ENCODE data around the gene NCEH1. TPM values are rescaled to one million over a fixed set of nuclear protein-coding genes. Genes with fewer than 3 reads are reported as not detected.

NCEH1 gene
- polyA plus RNA-seq, 3 donors, result 8.6 to 23.9 (median 20.7) TPM

DNA sequence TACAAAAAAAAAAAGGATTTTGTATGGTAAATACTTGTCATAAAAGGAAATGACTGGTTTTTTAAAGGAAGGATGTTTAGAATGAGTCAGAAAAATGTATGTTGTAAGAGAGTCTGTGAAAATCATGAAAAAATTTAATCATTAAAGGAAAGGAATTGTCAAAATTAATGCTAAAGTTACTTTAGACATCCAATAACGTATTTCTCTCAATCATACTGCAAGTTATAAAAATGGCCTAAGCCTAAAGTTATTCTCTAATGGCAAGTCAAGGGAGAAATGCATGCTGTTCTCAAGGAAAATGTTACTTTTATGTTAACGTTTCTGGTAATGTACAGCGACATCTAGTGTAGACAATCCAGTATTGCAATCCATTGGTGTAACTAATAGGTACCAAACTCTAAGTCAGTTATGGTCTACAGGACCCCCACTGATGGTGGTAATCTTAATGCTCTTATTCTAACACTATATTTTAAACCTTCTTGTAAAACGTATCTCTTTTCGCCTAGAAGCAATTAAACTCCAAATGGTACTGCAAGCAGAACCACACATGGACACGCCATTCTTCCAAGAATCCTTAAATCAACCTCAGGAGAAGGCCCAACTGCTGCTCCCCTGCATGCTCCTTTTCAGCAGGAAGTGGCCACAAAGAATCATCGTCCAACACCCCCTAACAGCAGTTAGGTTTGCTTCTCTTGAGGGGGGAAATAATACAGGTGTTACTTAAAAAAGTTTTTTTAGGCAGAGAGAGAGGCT is 35.2 kb downstream of the NCEH1 start:
- H3K27ac Mint-ChIP-seq, result peak overlapping the region; percentile 76 to 94 (median 91)
- peaks cover 0 to 5% of the 10 kb centered on the region in 2 donors for H3K36me3 ChIP-seq (replicated peaks in 1 of 2; ENCODE audit: control insufficient read depth in 1 of 2, insufficient read depth in 2 of 2, low read length in 2 of 2)
- TF ChIP-seq, protein P1, sequence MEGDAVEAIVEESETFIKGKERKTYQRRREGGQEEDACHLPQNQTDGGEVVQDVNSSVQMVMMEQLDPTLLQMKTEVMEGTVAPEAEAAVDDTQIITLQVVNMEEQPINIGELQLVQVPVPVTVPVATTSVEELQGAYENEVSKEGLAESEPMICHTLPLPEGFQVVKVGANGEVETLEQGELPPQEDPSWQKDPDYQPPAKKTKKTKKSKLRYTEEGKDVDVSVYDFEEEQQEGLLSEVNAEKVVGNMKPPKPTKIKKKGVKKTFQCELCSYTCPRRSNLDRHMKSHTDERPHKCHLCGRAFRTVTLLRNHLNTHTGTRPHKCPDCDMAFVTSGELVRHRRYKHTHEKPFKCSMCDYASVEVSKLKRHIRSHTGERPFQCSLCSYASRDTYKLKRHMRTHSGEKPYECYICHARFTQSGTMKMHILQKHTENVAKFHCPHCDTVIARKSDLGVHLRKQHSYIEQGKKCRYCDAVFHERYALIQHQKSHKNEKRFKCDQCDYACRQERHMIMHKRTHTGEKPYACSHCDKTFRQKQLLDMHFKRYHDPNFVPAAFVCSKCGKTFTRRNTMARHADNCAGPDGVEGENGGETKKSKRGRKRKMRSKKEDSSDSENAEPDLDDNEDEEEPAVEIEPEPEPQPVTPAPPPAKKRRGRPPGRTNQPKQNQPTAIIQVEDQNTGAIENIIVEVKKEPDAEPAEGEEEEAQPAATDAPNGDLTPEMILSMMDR (IDR thresholded peaks at IDR 0.05), result peak; percentile 100
- peak overlapping the region; percentile 57 for H3K4me2 ChIP-seq (replicated peaks; ENCODE audit: extremely low read depth, low read length, poor library complexity, severe bottlenecking)
- H3K4me1 ChIP-seq (ENCODE audit: control insufficient read depth in 1 of 2, insufficient read depth in 2 of 2, low read length in 2 of 2), result peaks cover 38 to 46% of the 10 kb centered on the region in 2 donors
- peaks cover 0 to 2% (median 0%) of the 10 kb centered on the region in 3 donors for H3K27me3 Mint-ChIP-seq (ENCODE audit: low read depth in 3 of 3)
- H3K27me3 ChIP-seq (ENCODE audit: control insufficient read depth in 2 of 2, insufficient read depth in 2 of 2, low read length in 2 of 2), result no peaks in the 10 kb centered on the region
- no peak overlapping the region for H2AFZ ChIP-seq (ENCODE audit: insufficient read depth, low read depth, low read length, poor library complexity, severe bottlenecking)
- no peak overlapping the region for H3K9ac ChIP-seq (ENCODE audit: insufficient read depth, low read length, poor library complexity, severe bottlenecking)
- H3K9me3 Mint-ChIP-seq, result peaks cover 0 to 2% (median 0%) of the 10 kb centered on the region in 7 donors
- peaks cover 65% of the 10 kb centered on the region for H3K79me2 ChIP-seq (ENCODE audit: insufficient read depth, low read length)
- WGBS (ENCODE audit: insufficient coverage), result 82% methylated on average over 3 of the region's 7 CpGs
- peak; percentile 36 to 71 (median 52) for DNase-seq
- peak overlapping the region in 1 of 3 experiments; percentile 57 for H3K4me3 ChIP-seq (replicated peaks in 1 of 3; ENCODE audit: low read depth in 2 of 3, low read length in 3 of 3)
- H3K36me3 Mint-ChIP-seq, result peaks cover 8 to 10% of the 10 kb centered on the region in 2 donors
- intact Hi-C loops (cut with micrococcal nuclease), result loop anchor here (2.0 to 5.0 kb wide), 3 partner anchors 35 to 77 kb away; partner anchors contain the start of genes NCEH1 (in 2 of the 2) and ECT2 (in 1 of the 2)
- H3K9me3 ChIP-seq (replicated peaks in 1 of 2; ENCODE audit: control insufficient read depth in 1 of 2, insufficient read depth in 1 of 2, low read length in 2 of 2), result no peaks in the 10 kb centered on the region
- peaks cover 21% of the 10 kb centered on the region for H4K20me1 ChIP-seq (ENCODE audit: insufficient read depth, low read length)
- H3K27ac ChIP-seq (ENCODE audit: low read depth in 1 of 2, low read length in 2 of 2), result peak overlapping the region in 1 of 2 donors; percentile 85
- H3K4me3 Mint-ChIP-seq, result no peak overlapping the region
- peaks cover 30% of the 10 kb centered on the region for H3K4me1 Mint-ChIP-seq

DNA sequence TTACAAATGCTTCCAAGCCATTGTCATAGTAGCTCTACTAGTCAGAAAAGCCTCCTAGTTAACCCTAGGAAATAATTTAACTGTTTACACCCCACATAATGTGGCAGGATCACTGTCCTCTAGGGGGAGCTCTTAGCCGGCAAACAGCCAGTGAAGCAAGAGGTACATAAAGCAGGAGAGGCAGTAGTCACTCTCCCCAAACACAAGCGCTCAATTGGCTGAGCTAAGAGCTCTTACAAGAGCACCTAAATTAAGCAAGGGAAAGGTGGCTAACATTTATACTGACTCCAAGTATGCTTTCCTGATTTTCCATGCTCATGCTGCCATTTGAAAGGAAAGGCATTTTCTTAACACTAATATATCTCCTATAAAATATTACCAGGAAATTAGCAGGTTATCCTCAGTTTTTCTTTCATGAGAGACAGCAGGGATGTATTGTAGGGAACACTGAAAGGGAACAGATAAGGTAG is 37.6 kb downstream of the NCEH1 start:
- no peak overlapping the region for H3K9ac ChIP-seq (ENCODE audit: insufficient read depth, low read length, poor library complexity, severe bottlenecking)
- peak overlapping the region in 1 of 2 donors; percentile 57 for H3K27ac ChIP-seq (ENCODE audit: low read depth in 1 of 2, low read length in 2 of 2)
- WGBS (ENCODE audit: insufficient coverage), result no CpG with 5 or more reads among the region's 2 CpGs
- peaks cover 38 to 44% of the 10 kb centered on the region in 2 donors for H3K4me1 ChIP-seq (ENCODE audit: control insufficient read depth in 1 of 2, insufficient read depth in 2 of 2, low read length in 2 of 2)
- H3K79me2 ChIP-seq (ENCODE audit: insufficient read depth, low read length), result peaks cover 47% of the 10 kb centered on the region
- peaks cover 15% of the 10 kb centered on the region for H4K20me1 ChIP-seq (ENCODE audit: insufficient read depth, low read length)
- TF ChIP-seq, protein P1 (IDR thresholded peaks at IDR 0.05), result peak; percentile 88
- H2AFZ ChIP-seq (ENCODE audit: insufficient read depth, low read depth, low read length, poor library complexity, severe bottlenecking), result no peak overlapping the region
- no peaks in the 10 kb centered on the region for H3K27me3 ChIP-seq (ENCODE audit: control insufficient read depth in 2 of 2, insufficient read depth in 2 of 2, low read length in 2 of 2)
- no peaks in the 10 kb centered on the region for H3K9me3 ChIP-seq (replicated peaks in 1 of 2; ENCODE audit: control insufficient read depth in 1 of 2, insufficient read depth in 1 of 2, low read length in 2 of 2)
- peaks cover 0 to 2% (median 0%) of the 10 kb centered on the region in 3 donors for H3K27me3 Mint-ChIP-seq (ENCODE audit: low read depth in 3 of 3)
- no peak overlapping the region for H3K4me3 ChIP-seq (replicated peaks in 1 of 3; ENCODE audit: low read depth in 2 of 3, low read length in 3 of 3)
- peak; percentile 65 to 84 (median 77) for DNase-seq
- H3K27ac Mint-ChIP-seq, result peak overlapping the region in 6 of 7 donors; percentile 46 to 80 (median 69)
- H3K9me3 Mint-ChIP-seq, result no peaks in the 10 kb centered on the region
- H3K36me3 Mint-ChIP-seq, result peaks cover 0 to 2% of the 10 kb centered on the region in 2 donors
- no peaks in the 10 kb centered on the region for H3K36me3 ChIP-seq (replicated peaks in 1 of 2; ENCODE audit: control insufficient read depth in 1 of 2, insufficient read depth in 2 of 2, low read length in 2 of 2)
- H3K4me3 Mint-ChIP-seq, result no peak overlapping the region
- H3K4me2 ChIP-seq (replicated peaks; ENCODE audit: extremely low read depth, low read length, poor library complexity, severe bottlenecking), result no peak overlapping the region
- intact Hi-C loops (cut with micrococcal nuclease), result no loop called here
- peaks cover 31% of the 10 kb centered on the region for H3K4me1 Mint-ChIP-seq

Data from CD14-positive monocyte (primary cell).